ENCODE measurements around the gene TAGLN.

The TAGLN gene

DNA sequence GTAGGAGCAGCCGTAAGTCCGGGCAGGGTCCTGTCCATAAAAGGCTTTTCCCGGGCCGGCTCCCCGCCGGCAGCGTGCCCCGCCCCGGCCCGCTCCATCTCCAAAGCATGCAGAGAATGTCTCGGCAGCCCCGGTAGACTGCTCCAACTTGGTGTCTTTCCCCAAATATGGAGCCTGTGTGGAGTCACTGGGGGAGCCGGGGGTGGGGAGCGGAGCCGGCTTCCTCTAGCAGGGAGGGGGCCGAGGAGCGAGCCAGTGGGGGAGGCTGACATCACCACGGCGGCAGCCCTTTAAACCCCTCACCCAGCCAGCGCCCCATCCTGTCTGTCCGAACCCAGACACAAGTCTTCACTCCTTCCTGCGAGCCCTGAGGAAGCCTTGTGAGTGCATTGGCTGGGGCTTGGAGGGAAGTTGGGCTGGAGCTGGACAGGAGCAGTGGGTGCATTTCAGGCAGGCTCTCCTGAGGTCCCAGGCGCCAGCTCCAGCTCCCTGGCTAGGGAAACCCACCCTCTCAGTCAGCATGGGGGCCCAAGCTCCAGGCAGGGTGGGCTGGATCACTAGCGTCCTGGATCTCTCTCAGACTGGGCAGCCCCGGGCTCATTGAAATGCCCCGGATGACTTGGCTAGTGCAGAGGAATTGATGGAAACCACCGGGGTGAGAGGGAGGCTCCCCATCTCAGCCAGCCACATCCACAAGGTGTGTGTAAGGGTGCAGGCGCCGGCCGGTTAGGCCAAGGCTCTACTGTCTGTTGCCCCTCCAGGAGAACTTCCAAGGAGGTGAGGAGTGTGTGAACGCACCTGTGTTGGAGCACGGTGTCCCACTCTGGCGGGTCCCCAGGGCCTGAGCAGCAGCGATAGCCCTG is at the start of gene TAGLN:
Gene TAGLN, plus strand, starts transcription at position 318 of the 863 bp plus-strand sequence. CDS start 3,644 bp downstream, outside the sequence.
- no peak for DNase-seq

GRCh38 chr11:117152066-117152465 is 47.1 kb upstream of the TAGLN start:
- DNase-seq: no peak

DNA sequence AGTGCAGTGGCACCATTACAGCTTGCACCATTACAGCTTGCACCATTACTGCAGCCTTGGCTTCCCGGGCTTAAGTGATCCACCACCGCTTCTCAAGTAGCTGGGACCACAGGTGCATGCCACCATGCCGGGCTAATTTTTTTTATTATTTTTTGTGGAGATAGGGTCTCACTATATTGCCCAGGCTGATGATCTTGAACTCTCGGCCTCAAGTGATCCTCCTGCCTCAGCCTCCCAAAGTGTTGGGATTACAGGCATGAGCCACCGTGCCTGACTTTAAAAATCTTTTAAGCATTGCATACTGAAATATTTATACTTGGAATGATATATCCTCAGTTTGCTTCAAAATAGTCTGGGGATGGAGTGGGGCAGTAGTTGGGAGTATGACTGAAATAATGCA is 44.7 kb upstream of the TAGLN start:
- no peak for DNase-seq

- DNase-seq: no peak
Observed at GRCh38 chr11:117157507-117157906, 41.7 kb upstream of the TAGLN start.

DNA sequence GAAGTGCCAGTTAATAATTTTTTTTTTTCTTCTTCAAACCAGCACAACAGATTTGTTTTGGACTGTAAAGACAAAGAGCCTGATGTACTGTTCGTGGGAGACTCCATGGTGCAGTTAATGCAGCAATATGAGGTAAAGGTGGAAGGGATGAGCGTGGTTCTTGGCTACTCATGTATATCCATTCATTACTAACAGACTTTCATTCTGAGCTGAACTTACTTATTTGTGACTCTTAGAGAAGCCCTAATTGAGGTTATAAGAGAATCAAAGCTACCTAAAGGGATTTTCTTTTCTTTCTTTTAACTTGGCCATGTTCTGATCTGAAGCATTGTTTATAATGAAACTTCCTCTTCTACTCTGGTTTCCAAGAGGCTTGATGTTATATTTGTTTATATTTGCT is 39.3 kb upstream of the TAGLN start:
- no peak for DNase-seq

- DNase-seq: no peak
Observed at GRCh38 chr11:117160826-117161225, 38.3 kb upstream of the TAGLN start.

DNA sequence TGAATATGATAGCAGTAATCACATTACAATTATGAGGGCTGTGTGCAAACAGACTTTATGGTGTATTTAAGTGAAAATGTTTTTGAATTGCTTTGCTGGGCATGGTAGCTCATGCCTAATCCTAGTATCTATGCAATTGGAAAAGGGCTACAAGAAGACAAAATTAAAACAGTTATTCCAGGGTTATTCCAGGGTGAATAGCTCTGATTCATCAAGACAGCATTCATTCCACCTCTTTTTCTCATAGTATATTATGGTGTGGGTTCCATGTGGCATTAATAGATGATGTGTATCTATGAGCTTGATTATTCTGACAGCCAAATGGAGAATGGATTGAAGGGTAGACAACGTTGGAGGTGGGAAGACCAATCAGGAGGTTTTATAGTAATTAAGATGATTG is 32.7 kb upstream of the TAGLN start:
- DNase-seq: no peak

DNA sequence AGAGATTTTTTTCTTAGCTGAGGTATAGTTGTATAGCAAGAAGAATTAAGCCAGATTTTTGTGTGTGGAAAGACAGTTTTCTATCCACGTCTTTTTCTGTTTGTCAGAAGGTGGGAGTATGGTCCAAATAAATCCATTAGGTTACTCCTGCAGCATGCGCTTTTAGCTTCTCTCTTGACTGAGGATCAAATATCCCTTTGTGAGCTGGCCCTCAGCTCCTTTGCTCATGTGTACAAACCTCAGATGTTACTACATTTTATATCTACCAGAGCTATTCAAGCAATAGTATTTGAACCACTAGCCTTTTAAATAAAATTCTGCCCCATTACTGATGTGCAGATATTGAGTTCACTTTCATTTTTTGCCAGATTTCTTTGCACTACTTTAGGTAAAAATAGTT is 29.4 kb upstream of the TAGLN start:
- no peak for DNase-seq

DNA sequence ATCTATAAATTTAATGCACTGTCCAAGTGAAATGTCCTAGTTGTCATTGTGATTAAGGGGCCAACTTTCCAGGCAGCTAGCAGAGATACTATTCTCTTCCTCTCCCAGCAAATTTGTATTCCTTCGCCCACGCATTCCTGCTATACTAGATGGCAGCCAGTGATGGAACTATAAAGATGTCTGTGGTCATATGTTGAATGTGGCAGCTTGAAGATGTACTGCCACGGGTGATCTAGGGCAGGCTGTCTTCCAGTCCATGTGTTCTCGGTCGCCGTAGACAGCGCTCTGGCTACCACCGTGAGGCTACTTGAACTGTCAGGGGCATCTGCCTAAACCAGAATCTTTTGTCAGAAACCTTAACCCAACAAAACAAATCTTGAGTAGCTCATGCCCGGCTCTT is 29.0 kb upstream of the TAGLN start:
- no peak for DNase-seq

GRCh38 chr11:117171007-117171403 is 28.2 kb upstream of the TAGLN start:
- no peak for DNase-seq

DNA sequence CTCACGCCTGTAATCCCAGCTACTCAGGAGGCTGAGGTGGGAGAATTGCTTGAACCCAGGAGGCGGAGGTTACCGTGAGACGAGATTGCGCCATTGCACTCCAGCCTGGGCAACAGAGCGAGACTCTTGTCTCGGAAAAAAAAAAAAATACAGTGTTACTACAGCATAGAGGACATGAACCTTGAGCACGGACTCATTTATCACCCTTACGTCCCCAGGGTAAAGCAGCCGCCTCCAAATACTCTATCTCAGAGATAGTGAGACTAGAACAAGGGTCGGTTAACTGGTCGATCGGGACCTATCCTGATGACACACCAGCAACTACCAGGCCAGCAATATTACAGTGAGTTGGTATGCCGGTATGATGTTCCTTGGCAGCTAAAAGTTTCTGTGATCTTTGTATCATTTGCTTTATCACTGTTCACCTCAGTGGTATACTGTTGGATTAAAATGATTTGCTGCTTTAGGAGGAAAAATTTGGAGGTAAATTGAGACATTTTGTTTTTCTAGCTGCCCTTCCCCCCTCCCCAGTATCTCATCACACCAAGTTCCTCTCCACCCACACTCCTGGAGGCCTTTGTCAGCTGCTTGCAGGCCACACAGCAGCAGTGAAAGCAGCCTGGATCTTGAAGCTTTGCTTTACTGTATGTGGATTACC is 27.6 kb upstream of the TAGLN start:
- no peak for DNase-seq

DNA sequence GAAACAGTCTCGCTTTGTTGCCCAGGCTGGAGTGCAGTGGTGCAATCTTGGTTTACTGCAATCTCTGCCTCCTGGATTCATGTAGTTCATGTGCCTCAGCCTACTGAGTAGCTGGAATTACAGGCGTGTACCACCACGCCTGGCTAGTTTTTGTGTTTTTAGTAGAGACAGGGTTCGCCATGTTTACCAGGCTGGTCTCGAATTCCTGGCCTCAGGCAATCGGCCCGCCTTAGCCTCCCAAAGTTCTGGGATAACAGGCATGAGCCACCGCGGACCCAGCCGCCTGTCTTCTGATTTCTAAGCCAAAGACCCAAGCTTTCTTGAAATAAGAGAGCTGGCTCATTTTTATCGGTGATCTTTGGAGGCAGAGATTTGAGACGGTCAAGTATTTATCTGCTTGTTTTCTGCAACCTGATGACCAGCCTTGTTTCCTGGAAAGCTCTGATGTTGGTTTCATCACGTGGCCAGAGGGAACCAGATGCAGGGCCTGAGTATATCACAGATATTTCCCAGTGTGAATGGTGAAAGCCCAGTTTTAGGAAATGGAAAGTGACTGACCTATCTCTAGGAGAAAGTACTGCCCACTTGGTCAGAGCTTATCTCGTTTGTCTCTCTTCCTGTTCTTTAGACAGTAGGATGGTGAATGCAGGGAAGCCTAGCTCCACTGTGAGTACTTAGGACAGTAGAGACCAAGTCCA is 26.3 kb upstream of the TAGLN start:
- DNase-seq: no peak

DNA sequence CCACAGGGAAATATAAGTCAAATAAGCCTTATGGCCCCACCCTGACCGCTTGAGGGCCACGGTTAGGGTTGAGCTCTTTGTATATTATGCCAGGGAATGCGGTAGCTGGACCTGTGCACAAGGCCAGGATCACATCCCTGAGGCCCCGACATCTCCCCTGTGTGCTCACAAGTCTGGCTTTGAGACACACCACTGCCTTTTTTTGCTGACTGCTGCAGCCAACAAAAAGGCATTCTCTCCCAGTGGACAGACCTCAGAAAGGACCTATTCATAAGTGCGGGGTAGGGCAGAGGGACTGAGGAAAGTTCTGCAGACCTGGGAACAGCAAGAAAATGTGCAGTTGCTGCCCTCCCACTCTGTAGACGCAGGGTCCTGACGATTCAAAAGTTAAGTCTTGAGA is 24.1 kb upstream of the TAGLN start:
- DNase-seq: no peak

GRCh38 chr11:117175781-117176180 is 23.4 kb upstream of the TAGLN start:
- DNase-seq: no peak

GRCh38 chr11:117176186-117176585 is 23.0 kb upstream of the TAGLN start:
- no peak for DNase-seq

DNA sequence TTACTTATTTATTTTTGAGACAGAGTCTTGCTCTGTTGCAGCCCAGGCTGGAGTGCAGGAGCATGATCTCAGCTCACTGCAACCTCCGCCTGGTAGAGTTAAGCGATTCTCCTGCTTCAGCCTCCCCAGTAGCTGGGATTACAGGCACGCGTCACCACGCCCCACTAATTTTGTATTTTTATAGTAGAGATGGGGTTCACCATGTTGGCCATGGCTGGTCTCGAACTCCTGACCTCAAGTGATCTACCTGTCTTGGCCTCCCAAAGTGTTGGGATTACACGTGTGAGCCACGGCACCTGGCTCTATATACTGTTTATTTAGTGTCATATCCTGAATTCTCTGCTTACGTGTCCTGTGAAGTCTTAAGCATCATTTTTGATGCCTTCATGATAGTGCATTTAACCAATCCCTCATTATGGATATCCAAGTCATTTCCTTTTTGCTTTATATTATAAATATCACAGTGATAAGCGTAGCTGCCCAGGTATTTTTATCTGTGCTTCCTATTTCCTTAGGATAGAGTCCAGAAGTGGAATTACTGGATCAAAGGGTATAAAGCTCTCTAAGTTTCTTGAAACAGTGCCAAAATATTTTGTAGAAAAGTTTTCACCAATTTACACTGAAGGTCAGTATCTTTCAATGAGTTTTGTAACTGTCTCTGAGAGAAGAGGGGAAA is 21.5 kb upstream of the TAGLN start:
- DNase-seq: no peak

- DNase-seq: peak; percentile 82
Observed at GRCh38 chr11:117178210-117179034, 20.7 kb upstream of the TAGLN start, which contains the start of gene SIDT2. SIDT2 (plus strand) TSS chr11:117178743; CDS start chr11:117179264, 521 bp downstream.

GRCh38 chr11:117179048-117179999 is 19.8 kb upstream of the TAGLN start:
- no peak for DNase-seq

GRCh38 chr11:117180020-117180419 is 19.1 kb upstream of the TAGLN start:
- no peak for DNase-seq

- DNase-seq: no peak
Observed at GRCh38 chr11:117180661-117181585, 18.2 kb upstream of the TAGLN start.
